Suprapubic skin (tissue), 3 donors: ENCODE data around the gene KRTAP1-1.
"Not testable (repeated sequence)": the region's sequence is repeated elsewhere in the genome, so short reads cannot be mapped to it uniquely, and the experiment has no call there.

ENCODE experiments used
- CTCF ChIP-seq, 2 donors: fragments of 200-600 bp in 1 of 2; fragments of 450-650 bp in 1 of 2; sonication (generic) in 1 of 2; IDR thresholded peaks; one replicate each; pipeline ENCODE4 v1.5.1; 2016 to 2019; ENCODE audit warnings: antibody characterized with exemption in 2 of 2, mild to moderate bottlenecking in 1 of 2, moderate library complexity in 1 of 2
- POLR2AphosphoS5 ChIP-seq, 3 donors: sonication (generic); formaldehyde crosslinking; IDR thresholded peaks; one replicate each; pipeline ENCODE4 v1.6.1; 2017; ENCODE audit warnings: antibody characterized with exemption in 3 of 3

- TF ChIP-seq CTCF, POLR2AphosphoS5 (IDR thresholded peaks at IDR 0.05): not testable (repeated sequence)
These were observed 43.0 kb upstream of the KRTAP1-1 start, which contains the start of gene KRTAP4-7 for GRCh38 chr17:41084100-41084856.
